HG02588 (cell line): Measurements from ENCODE around the gene ACTL10.
"Not testable (repeated sequence)": the region's sequence is repeated elsewhere in the genome, so short reads cannot be mapped to it uniquely, and the experiment has no call there.

Source experiments
- ATAC-seq: cut with Tn5 transposase; IDR thresholded peaks from one replicate; pipeline ENCODE4 v1.9.1; 2021; ENCODE audit warnings: mild to moderate bottlenecking, moderate library complexity; ENCODE audit not compliant: unreplicated experiment

ACTL10 gene

DNA sequence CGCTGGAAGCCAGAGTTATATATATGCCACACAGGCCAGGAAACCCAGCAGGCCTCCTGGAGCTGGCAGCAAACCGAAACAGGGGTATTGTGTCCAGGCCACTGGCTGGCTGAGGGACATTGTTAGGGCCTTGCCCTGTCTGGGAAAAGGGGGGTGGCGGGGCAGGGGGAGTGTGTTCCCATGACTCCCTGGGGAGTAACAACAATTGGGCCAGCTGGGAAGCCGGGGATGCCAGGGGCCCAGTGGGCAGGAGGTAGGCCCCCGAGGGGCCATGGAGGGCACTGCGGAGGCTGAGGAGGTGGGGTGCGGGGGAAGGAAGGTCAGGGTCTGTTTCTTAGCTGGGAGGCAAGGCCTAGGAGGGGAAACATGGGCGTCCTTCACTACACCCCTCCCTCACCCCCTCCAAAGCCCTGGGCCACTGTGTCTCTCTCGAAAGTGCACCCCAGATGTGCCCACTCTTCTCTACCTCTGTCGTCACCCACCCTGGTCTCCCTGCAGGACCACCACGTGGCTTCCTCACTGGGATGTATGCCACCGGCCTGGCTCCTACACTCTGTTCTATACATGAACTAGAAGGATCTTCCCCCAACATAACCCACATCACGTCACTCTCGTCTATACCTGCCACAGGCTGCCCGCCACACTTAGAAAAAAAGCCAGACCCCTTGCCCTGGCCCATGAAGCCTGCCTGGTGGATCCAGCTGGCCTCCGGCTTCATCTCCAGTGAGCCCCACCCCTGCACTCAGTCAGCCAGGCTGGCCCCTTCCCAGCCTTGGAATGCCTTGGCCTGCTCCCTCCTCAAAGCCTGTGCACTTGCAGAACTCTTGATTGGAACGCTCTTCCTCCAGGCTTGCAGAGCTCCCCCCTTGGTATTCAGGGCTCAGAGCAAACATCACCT lies 27.2 kb downstream of the ACTL10 start:
- ATAC-seq: no peak

DNA sequence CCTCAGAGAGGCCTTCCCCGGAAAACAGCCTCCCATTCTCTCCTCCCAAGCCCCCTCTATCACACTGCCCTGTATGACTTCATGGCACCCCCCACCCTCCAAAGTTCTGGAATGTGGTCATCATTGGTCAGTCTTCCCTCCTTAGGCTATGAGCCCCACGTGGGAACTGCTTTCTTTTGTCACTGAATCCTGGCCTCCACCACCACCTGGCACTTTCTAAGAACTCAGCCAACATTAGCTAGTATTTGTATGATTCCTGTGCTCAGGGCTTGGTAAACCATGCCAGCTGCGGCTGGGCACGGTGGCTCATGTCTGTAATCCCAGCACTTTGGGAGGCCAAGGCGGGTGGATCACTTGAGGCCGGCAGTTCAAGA lies 27.9 kb downstream of the ACTL10 start:
- no peak for ATAC-seq

DNA sequence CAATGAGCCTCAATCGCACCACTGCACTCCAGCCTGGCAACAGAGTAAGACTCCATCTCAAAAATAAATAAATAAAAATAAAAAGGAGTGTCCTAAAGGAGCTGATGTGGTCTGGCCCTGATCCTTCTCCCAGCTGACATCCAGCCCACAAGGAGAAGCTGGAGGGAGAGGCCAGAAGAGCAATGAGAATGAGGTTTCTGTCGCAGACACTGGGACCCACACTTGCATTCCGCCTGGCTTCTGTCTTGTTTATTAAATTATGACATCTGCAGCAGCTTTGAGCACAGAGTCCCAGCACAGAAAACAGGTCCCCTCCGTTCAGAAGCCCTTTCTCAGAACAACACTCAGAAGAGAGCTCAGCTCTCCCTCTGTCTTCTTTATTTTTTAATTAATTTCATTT lies 29.7 kb downstream of the ACTL10 start:
- ATAC-seq: no peak

DNA sequence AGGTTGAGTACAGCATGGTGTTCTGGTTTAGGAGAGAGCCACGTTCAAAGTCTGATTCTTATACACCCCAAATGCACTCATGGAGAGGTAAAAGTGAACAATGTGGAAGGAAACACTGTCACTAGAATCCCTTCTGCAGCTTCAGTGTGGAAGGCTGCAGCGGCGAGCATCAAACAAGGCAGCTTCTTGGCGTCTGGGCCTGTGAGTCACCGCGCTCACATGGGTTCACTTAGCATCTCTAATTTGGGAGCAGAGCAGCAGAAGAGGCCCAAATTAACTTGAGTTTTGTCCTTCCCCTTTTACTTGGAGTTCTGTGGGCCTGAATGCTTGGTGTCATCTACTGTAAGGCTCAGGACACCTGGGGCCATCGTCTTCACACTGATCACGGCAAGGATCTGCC lies 30.4 kb downstream of the ACTL10 start:
- ATAC-seq: no peak

DNA sequence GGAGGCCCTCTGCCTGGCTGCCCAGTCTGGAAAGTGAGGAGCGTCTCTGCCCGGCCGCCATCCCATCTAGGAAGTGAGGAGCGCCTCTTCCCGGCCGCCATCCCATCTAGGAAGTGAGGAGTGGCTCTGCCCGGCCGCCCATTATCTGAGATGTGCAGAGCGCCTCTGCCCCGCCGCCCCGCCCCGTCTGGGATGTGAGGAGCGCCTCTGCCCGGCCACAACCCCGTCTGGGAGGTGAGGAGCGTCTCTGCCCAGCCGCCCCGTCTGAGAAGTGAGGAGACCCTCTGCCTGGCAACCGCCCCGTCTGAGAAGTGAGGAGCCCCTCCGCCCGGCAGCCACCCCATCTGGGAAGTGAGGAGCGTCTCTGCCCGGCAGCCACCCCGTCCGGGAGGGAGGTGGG lies 32.2 kb downstream of the ACTL10 start:
- ATAC-seq: not testable (repeated sequence)

DNA sequence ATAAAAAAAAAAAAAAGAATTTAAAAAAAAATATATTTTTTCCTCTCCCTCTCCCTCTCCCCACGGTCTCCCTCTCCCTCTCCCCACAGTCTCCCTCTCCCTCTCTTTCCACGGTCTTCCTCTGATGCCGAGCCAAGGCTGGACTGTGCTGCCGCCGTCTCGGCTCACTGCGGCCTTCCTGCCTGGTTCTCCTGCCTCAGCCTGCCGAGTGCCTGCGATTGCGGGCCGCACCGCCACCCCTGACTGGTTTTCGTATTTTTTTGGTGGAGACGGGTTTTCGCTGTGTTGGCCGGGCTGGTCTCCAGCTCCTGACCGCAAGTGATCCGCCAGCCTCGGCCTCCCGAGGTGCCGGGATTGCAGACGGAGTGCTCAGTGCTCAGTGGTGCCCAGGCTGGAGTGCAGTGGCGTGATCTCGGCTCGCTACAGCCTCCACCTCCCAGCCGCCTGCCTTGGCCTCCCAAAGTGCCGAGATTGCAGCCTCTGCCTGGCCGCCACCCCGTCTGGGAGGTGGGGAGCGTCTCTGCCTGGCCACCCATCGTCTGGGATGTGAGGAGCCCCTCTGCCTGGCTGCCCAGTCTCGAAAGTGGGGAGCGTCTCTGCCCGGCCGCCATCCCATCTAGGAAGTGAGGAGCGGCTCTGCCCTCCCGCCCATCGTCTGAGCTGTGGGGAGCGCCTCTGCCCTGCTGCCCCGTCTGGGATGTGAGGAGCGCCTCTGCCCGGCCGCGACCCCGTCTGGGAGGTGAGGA lies 34.1 kb downstream of the ACTL10 start:
- ATAC-seq: not testable (repeated sequence)

DNA sequence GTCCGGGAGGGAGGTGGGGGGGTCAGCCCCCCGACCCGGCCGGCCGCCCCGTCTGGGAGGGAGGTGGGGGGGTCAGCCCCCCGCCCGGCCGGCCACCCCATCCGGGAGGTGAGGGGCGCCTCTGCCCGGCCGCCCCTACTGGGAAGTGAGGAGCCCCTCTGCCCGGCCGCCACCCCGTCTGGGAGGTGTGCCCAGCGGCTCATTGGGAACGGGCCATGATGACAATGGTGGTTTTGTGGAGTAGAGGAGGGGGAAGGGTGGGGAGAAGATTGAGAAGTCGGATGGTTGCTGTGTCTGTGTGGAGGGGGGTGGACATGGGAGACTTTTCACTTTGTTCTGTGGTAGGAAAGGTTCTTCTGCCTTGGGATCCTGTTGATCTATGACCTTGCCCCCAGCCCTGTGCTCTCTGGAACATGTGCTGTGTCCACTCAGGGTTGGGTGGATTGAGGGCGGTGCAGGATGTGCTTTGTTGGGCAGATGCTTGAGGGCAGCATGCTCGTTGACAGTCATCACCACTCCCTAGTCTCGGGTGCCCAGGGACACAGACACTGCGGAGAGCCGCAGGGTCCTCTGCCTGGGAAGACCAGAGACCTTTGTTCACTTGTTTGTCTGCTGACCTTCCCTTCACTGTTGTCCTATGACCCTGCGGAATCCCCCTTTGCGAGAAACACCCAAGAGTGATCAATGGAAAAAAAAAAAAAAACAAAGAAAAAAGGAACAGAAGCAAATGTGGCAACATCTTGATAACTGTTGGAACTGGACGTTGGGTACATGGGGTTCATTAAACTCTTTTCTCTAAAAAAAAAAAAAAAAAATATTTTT lies 35.1 kb downstream of the ACTL10 start:
- ATAC-seq: no peak

DNA sequence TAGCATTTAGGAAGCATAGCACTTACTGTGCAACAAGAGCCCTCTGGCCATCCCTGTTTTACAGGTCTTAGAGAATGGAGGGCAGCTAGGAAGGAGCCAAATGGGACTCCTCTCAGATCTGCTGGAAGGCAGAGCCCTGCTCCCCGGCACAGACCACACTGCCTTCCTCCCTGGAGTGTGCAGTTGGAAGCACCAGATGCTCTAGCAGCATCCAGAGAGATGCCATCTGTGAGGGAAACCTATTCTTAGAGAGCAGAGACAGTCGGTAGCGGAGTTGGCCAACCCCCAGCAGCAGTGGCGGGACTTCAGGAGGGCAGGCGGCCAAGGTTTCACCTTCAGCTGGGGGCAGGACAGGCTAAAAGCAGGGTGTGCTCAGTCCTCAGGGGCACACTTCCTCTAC lies 36.1 kb downstream of the ACTL10 start:
- ATAC-seq: no peak

DNA sequence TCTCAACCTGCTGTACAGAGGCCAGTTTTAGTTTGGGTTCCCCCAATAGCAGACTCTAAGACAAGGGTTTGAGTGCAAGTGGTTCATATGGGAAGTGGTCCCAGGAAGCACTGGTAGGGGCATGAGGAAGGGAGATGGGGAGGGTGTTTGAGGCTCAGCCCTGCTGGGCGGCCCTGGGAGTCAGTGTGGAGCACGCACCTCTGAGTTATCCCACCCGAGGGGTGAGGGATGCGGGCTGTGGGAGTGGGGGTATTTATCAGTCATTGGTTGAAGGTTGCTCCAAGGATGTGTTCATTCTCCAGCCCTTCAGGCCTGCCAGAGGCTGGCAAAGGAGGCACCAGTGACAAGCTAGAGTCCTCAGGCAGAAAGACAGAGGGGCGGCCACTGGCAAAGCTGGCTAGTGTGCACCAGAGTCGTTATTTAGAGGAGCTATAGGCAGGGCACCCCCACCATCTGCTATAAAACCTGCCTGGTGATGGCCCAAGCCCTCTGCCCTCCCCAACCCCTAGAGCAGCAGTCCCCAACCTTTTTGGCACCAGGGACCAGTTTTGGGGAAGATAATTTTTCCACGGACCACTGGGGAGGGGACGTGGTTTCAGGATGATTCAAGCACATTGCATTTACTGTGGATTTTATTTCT lies 36.9 kb downstream of the ACTL10 start:
- ATAC-seq: no peak

DNA sequence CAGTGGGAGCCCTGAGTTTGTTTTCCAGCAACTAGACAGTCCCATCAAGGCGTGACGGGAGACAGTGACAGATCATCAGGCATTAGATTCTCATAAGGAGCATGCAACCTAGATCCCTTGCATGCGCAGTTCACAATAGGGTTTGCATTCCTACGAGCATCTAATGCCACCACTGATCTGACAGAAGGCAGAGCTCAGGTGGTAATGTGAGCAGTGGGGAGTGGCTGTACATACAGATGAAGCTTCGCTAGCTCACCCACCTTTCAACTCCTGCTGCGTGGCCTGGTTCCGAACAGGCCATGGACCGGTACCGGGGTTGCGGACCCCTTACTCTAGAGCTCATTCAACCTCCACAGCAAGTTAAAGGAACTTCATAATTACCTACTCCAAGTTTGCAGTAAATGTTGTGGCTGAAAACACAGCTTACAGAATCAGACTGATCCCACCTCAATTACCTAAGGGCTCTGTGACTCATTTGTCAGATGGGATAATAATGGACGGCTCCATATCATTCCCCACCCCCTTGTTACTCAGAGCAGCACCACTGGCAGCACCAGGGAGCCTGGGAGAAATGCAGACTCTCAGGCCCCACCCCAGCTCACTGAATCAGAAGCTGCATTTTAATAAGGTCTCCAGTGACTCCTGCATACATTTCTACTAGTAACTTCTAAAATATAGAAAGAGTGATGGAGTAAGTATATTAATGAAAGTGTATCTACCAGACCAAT lies 37.6 kb downstream of the ACTL10 start:
- ATAC-seq: no peak

DNA sequence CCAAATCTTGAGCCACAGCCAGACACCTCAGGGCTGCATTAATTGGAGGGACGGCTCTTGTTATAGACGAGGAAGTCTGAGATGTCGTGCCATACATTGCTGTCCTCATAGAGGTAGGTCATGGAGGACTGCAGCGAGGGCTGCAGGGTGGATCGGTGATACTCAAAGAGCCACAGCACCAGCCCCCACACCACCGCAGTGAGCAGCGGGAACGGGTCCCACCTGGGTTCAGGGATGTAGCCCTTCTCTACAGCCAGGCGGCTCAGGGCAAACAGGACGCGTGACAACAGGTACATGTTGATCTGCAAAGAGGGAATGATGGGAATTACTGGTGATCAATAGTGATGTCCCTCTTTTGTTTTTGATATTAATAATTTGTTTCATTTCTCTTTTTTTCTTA lies 40.9 kb downstream of the ACTL10 start:
- no peak for ATAC-seq

DNA sequence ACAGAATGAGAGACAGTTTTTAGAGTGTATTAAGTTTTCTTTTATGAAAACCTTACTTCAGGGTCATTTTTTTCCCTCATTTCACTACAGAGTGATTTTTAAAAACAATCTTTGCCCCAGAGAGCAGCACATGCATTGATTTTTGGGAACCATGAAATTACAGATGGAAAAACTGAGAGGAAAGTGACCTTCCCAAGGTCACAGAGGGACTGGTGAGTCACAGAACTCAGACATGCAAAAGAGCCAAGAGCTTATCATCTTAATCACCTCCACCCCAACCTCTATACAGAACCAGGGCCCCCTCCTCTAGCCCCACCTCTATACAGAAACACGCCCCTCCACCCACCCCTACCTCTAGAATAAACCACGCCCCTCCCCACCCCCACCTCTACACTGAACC lies 42.7 kb downstream of the ACTL10 start:
- ATAC-seq: no peak

DNA sequence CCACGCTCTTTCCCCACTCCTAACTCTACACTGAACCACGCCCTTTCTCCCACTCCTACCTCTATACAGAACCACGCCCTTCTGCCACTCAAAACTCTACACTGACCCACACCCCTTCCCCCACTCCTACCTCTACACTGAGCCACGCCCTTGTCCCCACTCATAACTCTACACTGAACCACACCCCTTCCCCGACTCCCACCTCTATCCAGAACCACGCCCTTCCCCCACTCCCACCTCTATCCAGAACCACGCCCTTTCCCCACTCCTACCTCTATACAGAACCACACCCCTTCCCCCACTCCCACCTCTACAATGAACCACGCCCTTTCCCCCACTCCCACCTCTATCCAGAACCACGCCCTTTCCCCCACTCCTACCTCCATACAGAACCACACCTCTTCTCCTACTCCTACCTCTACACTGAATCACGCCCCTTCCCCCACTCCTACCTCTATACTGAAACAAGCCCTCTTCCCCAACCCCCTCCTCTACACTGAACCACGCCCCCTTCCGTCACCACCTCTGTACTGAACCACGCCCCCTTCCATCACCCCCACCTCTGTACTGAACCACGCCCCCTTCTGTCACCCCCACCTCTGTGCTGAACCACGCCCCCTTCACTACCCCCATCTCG lies 43.3 kb downstream of the ACTL10 start:
- ATAC-seq: no peak

DNA sequence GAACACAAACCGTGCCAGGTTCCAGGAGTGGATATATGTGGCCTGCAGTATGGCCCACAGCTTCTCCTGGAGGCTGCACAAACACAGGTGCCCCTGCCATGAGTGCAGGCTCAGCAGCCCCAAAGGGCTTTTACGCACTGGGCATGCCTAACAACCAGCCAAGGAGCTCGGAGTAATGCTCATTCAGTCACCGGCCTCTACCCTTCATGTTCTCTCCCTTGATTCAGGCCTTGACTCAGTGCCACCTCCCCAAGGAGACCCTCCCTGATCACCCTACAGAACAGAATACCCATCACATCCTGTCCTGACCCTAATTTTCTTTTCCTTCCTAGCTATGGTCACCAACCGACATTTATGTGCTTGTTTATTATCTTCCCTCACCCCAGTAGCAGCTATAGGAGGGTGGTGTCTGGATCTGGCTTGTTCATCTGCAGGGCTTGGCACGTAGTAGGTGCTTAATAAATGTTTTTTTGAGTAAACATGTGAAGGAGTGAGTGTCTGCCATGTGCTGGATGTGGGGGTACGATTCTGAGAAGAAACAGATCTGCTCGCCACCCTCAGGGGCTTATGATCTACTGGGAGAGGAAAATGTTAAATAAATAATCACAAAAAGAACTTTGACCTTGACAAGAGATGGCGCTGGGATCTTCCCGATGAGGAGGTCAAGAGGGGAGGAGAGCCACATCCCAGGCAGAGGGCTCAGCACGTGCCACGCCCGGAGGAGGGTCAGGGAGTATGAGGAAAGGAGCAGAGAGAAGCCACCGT lies 44.1 kb downstream of the ACTL10 start:
- ATAC-seq: no peak

DNA sequence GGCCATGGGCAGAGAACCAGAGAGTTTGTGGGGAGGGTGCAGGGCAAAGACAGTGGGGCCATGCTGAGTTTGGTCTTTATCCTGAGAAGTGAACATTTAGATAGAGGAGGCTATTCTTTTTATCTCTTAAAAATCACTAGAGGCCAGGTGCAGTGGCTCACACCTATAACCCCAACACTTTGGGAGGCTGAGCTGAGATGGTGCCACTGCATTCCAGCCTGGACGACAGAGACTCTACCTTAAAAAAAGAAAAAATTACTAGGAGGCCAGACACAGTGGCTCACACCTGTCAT lies 44.6 kb downstream of the ACTL10 start:
- no peak for ATAC-seq

DNA sequence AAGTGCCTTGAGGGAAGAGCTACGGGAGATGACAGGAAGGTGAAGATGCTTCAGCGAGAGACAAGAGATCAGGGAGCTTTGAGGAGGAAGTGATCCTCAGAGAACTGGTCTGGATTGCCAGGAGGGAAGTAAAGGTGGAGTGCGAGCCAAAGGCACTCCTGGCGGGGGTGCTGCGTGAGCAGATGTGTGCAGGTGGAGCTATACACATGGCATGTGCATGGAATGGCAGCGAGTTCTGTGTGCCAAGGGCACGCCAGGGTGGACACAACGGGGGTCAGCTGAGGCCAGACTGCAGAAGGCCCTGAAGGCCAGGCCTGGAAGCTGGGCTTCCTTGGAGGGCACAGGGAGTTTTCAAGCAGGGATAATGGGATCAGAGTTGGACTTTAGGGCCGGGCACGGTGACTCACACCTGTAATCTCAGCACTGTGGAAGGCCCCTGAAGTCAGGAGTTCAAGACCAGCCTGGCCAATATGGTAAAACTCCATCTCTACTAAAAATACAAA lies 47.2 kb downstream of the ACTL10 start:
- ATAC-seq: no peak

DNA sequence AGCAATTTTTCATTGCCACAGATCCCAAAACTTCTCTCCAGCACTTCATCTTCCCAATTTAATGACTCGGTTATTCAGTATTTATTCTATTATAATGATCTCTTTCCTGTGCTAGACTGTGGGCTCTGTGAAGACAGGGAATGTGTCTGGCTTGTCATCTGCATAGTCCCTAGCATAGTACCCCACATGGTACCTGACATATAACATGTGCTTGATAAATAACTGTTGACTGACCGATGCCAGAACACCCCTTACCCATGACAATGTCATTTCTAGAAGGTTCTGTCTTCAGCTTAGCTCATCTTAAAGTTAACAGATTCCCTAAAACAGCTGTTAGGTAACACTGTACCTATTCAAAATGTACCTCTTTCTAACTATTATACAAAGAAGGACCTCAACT lies 49.8 kb downstream of the ACTL10 start:
- ATAC-seq: no peak
